ENCODE measurements around the gene UBN1.

DNA sequence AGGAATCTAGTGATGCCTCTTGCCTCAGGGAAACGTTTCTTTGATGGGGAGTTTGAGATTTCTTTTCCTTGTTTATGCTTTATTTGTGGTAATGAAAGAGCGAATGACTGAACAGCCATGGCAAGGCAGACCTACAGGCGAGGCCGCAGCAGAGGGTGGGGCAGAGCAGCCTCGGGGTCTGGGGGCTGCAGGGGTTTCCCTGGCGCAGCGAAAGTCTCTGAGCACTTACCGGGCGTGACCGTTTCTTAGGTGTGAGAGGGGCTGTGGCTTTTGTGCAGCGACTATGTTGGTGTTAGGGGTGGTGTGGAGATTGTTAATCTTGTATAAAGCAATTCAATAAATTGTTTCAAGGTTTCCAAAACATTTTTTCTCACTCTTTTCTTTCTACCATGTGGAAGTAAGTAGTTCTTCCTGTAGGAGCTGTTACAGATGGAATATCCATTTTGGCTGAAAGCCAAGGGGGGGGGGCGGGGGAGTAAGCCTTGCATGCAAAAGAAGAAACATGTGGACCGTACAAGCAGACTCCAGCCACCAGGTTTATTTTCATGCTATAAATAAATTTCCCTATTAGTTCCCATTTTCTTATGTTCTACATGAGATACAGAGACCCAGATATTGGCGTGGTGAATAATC lies 34.8 kb downstream of the UBN1 start:
- TF ChIP-seq CTCF (IDR thresholded peaks at IDR 0.05) (no peak), POLR2A (IDR thresholded peaks at IDR 0.05) (no peak)
